Mesendoderm (in vitro differentiated cells): Measurements from ENCODE around the gene TCEAL9.
A peak's percentile ranks its signal among the peaks of the same experiment; 100 is the strongest.

Source experiments
- DNase-seq: peaks from one replicate; pipeline ENCODE4 v3.0.0; 2013
- H2AK5ac ChIP-seq: 2 replicates; pipeline ENCODE4 v1.6.1; 2013; ENCODE audit warnings: low read length, inconsistent platforms
- H2BK120ac ChIP-seq: 2 replicates; pipeline ENCODE4 v1.6.1; 2013; ENCODE audit warnings: low read depth, mild to moderate bottlenecking, low read length, moderate library complexity, mixed read lengths
- H2BK15ac ChIP-seq: replicated peaks from 2 replicates; pipeline ENCODE4 v1.6.1; 2013; ENCODE audit warnings: low read depth, mild to moderate bottlenecking, moderate library complexity
- H2BK5ac ChIP-seq: 2 replicates; pipeline ENCODE4 v1.6.1; 2013; ENCODE audit warnings: low read length, inconsistent platforms
- H3K18ac ChIP-seq: 2 replicates; pipeline ENCODE4 v1.6.1; 2013; ENCODE audit warnings: mild to moderate bottlenecking, low read length, mixed read lengths
- H3K23ac ChIP-seq: one replicate; pipeline ENCODE4 v1.6.1; 2013; ENCODE audit warnings: low read length
- H3K27ac ChIP-seq: 2 replicates; pipeline ENCODE4 v1.5.1; 2013; ENCODE audit warnings: low read depth, mild to moderate bottlenecking, inconsistent platforms, low read length, moderate library complexity
- H3K27me3 ChIP-seq: 2 replicates; pipeline ENCODE4 v1.6.1; 2013; ENCODE audit warnings: low read length, control low read depth, mild to moderate bottlenecking, inconsistent platforms; ENCODE audit not compliant: insufficient read depth, poor library complexity
- H3K36me3 ChIP-seq: 2 replicates; pipeline ENCODE4 v1.6.1; 2013; ENCODE audit warnings: low read length, inconsistent platforms; ENCODE audit not compliant: control insufficient read depth, insufficient read depth
- H3K4ac ChIP-seq: one replicate; pipeline ENCODE4 v1.6.1; 2013; ENCODE audit warnings: low read depth, mild to moderate bottlenecking, low read length, moderate library complexity
- H3K4me1 ChIP-seq: 2 replicates; pipeline ENCODE4 v1.6.1; 2013; ENCODE audit warnings: low read depth, low read length, inconsistent platforms; ENCODE audit not compliant: control insufficient read depth
- H3K4me2 ChIP-seq: 2 replicates; pipeline ENCODE4 v1.6.1; 2013; ENCODE audit warnings: low read length
- H3K4me3 ChIP-seq: 2 replicates; pipeline ENCODE4 v1.5.1; 2013; ENCODE audit warnings: mild to moderate bottlenecking, low read length
- H3K56ac ChIP-seq: one replicate; pipeline ENCODE4 v1.6.1; 2013; ENCODE audit warnings: low read length
- H3K79me1 ChIP-seq: 2 replicates; pipeline ENCODE4 v1.6.1; 2013; ENCODE audit warnings: low read length, inconsistent platforms
- H3K79me2 ChIP-seq: 2 replicates; pipeline ENCODE4 v1.6.1; 2013; ENCODE audit warnings: mild to moderate bottlenecking, low read length; ENCODE audit not compliant: control insufficient read depth, insufficient read depth
- H3K9ac ChIP-seq: 2 replicates; pipeline ENCODE4 v1.6.1; 2013; ENCODE audit warnings: low read length, inconsistent platforms
- H4K5ac ChIP-seq: one replicate; pipeline ENCODE4 v1.6.1; 2013; ENCODE audit warnings: low read length
- H4K8ac ChIP-seq: one replicate; pipeline ENCODE4 v1.6.1; 2013; ENCODE audit warnings: low read depth, mild to moderate bottlenecking, control low read depth, low read length, moderate library complexity
- WGBS: extraction: QIAGEN DNeasy Blood & Tissue Kit; methylation state at CpG from one replicate; pipeline ENCODE4 v1.1.7; 2013; ENCODE audit warnings: low lambda C conversion rate, missing lambda C conversion rate; ENCODE audit not compliant: insufficient coverage; ENCODE audit errors: extremely low coverage; 5-methylcytosine and 5-hydroxymethylcytosine counted together

The TCEAL9 gene

DNA sequence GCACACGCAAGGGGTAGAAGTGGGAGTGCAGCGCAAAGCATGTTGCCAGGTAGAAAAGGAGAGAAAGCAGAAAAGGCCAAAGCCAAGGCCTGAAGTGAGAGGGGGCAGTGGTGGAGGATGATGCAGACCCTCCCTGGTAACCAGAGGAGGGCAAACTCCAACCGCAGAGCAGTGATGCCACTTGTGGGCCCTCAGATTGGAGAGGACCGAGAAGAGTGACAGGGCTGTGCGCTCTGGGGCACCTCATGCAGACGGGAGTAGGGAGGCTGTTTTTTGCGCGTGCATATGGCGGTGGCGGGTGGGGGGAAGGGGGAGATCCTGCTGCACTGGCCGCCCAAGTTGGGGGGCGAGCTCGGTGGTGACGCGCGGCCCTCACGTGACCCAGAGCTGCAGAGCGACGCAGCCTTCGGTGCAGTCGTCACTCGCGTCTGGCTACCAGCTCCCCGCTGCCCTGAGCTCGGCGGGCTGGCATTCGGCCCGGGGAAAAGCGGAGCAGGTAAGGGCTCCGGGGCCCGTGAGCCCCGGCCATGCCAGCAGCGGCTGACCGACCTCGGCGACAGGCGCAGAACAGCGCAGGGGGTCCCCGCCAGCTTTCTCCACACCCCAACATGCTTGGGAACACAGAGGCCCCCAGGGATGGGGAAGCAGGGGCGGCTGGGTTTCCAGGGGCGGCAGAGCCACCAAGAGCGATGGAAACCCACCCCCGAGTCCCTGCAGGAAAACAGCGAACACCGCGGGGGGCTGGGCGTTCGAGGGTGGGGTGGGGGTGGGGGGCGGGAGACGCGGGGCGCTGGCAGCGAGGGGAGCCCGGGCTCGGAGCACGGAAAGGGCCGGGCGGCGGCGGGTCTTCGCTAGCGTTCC, 20.0 kb downstream of the TCEAL9 start, which contains the start of gene BEX3:
BEX3 (plus strand) TSS at position 421 of the 861 bp plus-strand sequence. CDS start 984 bp downstream, outside the sequence.
- Histone ChIP-seq H3K9ac (peak within 1 kb of the TSS; percentile 90), H3K79me1 (no peaks in the 10 kb centered on the region), H3K4me3 (peak within 1 kb of the TSS; percentile 71), H3K56ac (peak within 1 kb of the TSS; percentile 91), H3K27me3 (no peaks in the 10 kb centered on the region), H4K5ac (no peak within 1 kb of the TSS), H3K27ac (peak within 1 kb of the TSS; percentile 95), H3K36me3 (peaks cover 2% of the 10 kb centered on the region), H3K18ac (peak within 1 kb of the TSS; percentile 98), H3K4me1 (no peaks in the 10 kb centered on the region), H2BK15ac (no peak within 1 kb of the TSS), H3K23ac (no peak within 1 kb of the TSS), H2AK5ac (no peak within 1 kb of the TSS), H2BK5ac (peak within 1 kb of the TSS; percentile 50), H3K4me2 (peak within 1 kb of the TSS; percentile 34), H3K79me2 (peaks cover 2% of the 10 kb centered on the region), H4K8ac (no peak within 1 kb of the TSS), H3K4ac (peak within 1 kb of the TSS; percentile 99), H2BK120ac (peak within 1 kb of the TSS; percentile 51)
- no CpG with 5 or more reads among the region's 62 CpGs for WGBS
- DNase-seq: peak; percentile 91

DNA sequence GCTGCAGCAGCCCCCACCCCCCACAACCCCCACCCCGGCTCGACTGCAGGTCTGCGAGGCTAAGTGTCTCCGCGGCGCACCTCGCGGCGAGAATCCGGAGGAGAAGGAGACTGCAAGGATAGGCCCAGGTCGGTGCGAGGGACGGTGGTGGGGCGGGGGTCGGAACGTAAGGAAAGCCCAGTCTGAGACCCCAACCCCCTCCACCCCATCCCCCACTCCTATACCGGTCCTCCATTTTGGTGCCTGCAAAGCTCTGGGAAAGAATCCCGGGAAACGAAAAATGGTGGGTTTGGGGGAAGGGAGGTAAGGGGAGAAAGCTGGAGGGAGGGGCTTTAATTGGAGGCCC, 20.6 kb downstream of the TCEAL9 start:
- H3K27me3 ChIP-seq: no peaks in the 10 kb centered on the region
- peak overlapping the region; percentile 99 for H3K4ac ChIP-seq
- H2AK5ac ChIP-seq: no peak overlapping the region
- H3K4me2 ChIP-seq: peak overlapping the region; percentile 13
- H3K27ac ChIP-seq: peak overlapping the region; percentile 62
- H3K4me1 ChIP-seq: no peaks in the 10 kb centered on the region
- peak overlapping the region; percentile 80 for H3K56ac ChIP-seq
- peak; percentile 75 for DNase-seq
- H3K18ac ChIP-seq: peak overlapping the region; percentile 98
- no peak overlapping the region for H4K5ac ChIP-seq
- peaks cover 2% of the 10 kb centered on the region for H3K79me2 ChIP-seq
- H2BK15ac ChIP-seq: no peak overlapping the region
- H2BK5ac ChIP-seq: no peak overlapping the region
- peak overlapping the region; percentile 61 for H3K4me3 ChIP-seq
- H2BK120ac ChIP-seq: peak overlapping the region; percentile 51
- H3K79me1 ChIP-seq: no peaks in the 10 kb centered on the region
- H3K36me3 ChIP-seq: peaks cover 2% of the 10 kb centered on the region
- no CpG with 5 or more reads among the region's 19 CpGs for WGBS
- peak overlapping the region; percentile 63 for H3K9ac ChIP-seq
- H4K8ac ChIP-seq: no peak overlapping the region
- H3K23ac ChIP-seq: no peak overlapping the region

DNA sequence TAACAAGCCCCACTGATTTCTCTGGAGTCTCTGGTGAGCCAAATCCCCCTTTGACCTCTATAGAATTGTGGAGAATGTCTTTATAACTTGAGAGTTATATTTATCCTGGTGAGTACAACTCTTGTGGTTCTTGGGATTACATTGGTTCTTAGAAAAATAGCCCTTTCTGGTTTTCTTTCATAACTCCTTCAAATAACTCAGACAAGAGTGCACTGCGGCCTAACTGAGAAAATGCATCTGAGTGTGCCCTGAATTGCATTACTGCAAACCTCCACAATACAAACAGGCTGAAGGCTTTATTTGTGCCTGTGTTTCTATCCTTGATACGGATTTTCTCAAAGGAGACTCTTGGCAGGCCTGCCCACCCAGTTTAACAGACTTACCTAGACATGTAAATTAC, 22.7 kb downstream of the TCEAL9 start:
- no peak overlapping the region for H2AK5ac ChIP-seq
- no peaks in the 10 kb centered on the region for H3K79me1 ChIP-seq
- no peak overlapping the region for H4K8ac ChIP-seq
- no peak overlapping the region for H3K18ac ChIP-seq
- no peak overlapping the region for H3K4me2 ChIP-seq
- H3K27ac ChIP-seq: no peak overlapping the region
- no peak overlapping the region for H2BK15ac ChIP-seq
- no peak overlapping the region for H4K5ac ChIP-seq
- no CpG with 5 or more reads among the region's 2 CpGs for WGBS
- peaks cover 2% of the 10 kb centered on the region for H3K79me2 ChIP-seq
- H3K4me1 ChIP-seq: no peaks in the 10 kb centered on the region
- peaks cover 2% of the 10 kb centered on the region for H3K36me3 ChIP-seq
- no peaks in the 10 kb centered on the region for H3K27me3 ChIP-seq
- H3K9ac ChIP-seq: peak overlapping the region; percentile 44
- no peak overlapping the region for H3K4me3 ChIP-seq
- no peak for DNase-seq
- H3K23ac ChIP-seq: no peak overlapping the region
- H2BK120ac ChIP-seq: no peak overlapping the region
- H3K56ac ChIP-seq: no peak overlapping the region
- H3K4ac ChIP-seq: no peak overlapping the region
- H2BK5ac ChIP-seq: no peak overlapping the region

DNA sequence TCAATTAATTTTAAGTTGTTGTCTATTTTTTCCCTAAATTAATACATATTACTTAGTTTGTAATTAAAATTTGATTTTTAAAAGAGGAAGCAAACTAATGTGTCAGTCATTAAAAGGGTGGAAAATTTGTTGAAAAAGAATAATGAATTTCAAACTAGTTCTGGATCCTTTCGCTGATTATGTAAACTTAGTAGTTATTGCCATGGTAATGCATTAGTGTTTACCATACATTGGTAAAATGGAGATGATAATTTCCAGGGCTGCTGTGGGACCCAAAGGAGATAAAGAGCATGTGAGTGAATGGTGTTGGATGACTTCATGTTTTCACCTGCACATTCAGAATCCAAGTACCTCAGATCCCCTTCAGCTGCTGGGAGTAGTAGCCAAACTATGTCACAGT, 26.6 kb downstream of the TCEAL9 start:
- H3K79me2 ChIP-seq: no peaks in the 10 kb centered on the region
- H4K5ac ChIP-seq: no peak overlapping the region
- H2BK15ac ChIP-seq: no peak overlapping the region
- H3K27me3 ChIP-seq: no peaks in the 10 kb centered on the region
- H3K23ac ChIP-seq: no peak overlapping the region
- peak overlapping the region; percentile 31 for H3K4ac ChIP-seq
- no peak overlapping the region for H3K4me2 ChIP-seq
- no peak overlapping the region for H3K27ac ChIP-seq
- no peak overlapping the region for H3K18ac ChIP-seq
- H3K36me3 ChIP-seq: peaks cover 2% of the 10 kb centered on the region
- H3K4me3 ChIP-seq: no peak overlapping the region
- H3K79me1 ChIP-seq: no peaks in the 10 kb centered on the region
- no peak overlapping the region for H2AK5ac ChIP-seq
- H4K8ac ChIP-seq: no peak overlapping the region
- peak overlapping the region; percentile 42 for H3K56ac ChIP-seq
- H3K4me1 ChIP-seq: no peaks in the 10 kb centered on the region
- H2BK120ac ChIP-seq: no peak overlapping the region
- DNase-seq: no peak
- WGBS: no CpG with 5 or more reads among the region's 1 CpG
- H2BK5ac ChIP-seq: no peak overlapping the region
- H3K9ac ChIP-seq: no peak overlapping the region

DNA sequence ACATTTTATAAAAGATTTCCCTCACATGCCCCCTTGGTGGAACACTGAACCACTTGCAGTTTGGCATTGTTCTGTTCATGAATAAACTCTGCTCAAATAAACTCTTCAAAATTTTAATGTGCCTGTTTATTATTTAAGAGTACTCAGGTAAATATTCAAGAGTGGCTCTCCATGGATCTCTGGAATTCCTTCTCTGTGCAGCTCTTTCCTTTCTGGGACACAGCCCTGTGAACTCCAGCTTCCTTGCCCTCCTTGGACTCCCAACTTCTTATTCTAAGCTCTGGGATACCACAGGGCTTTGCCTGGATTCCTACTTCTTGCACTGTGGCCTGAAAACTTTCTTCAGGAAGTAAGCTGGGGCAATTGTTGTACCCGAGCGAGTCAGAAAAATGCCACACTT, 28.4 kb downstream of the TCEAL9 start:
- H3K4ac ChIP-seq: no peak overlapping the region
- no peak overlapping the region for H4K5ac ChIP-seq
- H2BK120ac ChIP-seq: no peak overlapping the region
- H3K27me3 ChIP-seq: no peaks in the 10 kb centered on the region
- no peaks in the 10 kb centered on the region for H3K79me1 ChIP-seq
- H3K23ac ChIP-seq: no peak overlapping the region
- no peak overlapping the region for H4K8ac ChIP-seq
- no peaks in the 10 kb centered on the region for H3K36me3 ChIP-seq
- no peak overlapping the region for H2BK15ac ChIP-seq
- no peak overlapping the region for H2BK5ac ChIP-seq
- WGBS: no CpG with 5 or more reads among the region's 2 CpGs
- no peak overlapping the region for H3K4me2 ChIP-seq
- H3K56ac ChIP-seq: peak overlapping the region; percentile 64
- peak overlapping the region; percentile 60 for H3K18ac ChIP-seq
- H3K4me3 ChIP-seq: no peak overlapping the region
- no peak for DNase-seq
- no peak overlapping the region for H2AK5ac ChIP-seq
- H3K4me1 ChIP-seq: peaks cover 2% of the 10 kb centered on the region
- no peak overlapping the region for H3K9ac ChIP-seq
- H3K79me2 ChIP-seq: no peaks in the 10 kb centered on the region
- peak overlapping the region; percentile 57 for H3K27ac ChIP-seq
